ENCODE results near the gene SP1. TPM values are rescaled to one million over a fixed set of nuclear protein-coding genes. Genes with fewer than 3 reads are reported as not detected.
"Not testable (repeated sequence)": the region's sequence is repeated elsewhere in the genome, so short reads cannot be mapped to it uniquely, and the experiment has no call there.

Gene SP1
- total RNA-seq (2021; ENCODE audit: unreplicated experiment) (81.0 TPM), Bru-seq, nascent RNA (percentile 84 among the genes with signal in this experiment), BruChase-seq, experiment 1, labeled RNA remaining after a 2-hour chase (percentile 97 among the genes with signal in this experiment), BruChase-seq, experiment 2, labeled RNA remaining after a 6-hour chase (percentile 93 among the genes with signal in this experiment)
- 33.6 TPM for polyA plus RNA-seq (2012; ENCODE audit: insufficient read length)
- long read RNA-seq, transcript SP1-201 (6 exons, 2,846 nt) = major isoform, 6 of 38 reads
- long read RNA-seq, partial matches to known transcripts = 8 of 38 reads
- long read RNA-seq, other reads (novel, unspliced or antisense) = 24 of 38 reads

DNA sequence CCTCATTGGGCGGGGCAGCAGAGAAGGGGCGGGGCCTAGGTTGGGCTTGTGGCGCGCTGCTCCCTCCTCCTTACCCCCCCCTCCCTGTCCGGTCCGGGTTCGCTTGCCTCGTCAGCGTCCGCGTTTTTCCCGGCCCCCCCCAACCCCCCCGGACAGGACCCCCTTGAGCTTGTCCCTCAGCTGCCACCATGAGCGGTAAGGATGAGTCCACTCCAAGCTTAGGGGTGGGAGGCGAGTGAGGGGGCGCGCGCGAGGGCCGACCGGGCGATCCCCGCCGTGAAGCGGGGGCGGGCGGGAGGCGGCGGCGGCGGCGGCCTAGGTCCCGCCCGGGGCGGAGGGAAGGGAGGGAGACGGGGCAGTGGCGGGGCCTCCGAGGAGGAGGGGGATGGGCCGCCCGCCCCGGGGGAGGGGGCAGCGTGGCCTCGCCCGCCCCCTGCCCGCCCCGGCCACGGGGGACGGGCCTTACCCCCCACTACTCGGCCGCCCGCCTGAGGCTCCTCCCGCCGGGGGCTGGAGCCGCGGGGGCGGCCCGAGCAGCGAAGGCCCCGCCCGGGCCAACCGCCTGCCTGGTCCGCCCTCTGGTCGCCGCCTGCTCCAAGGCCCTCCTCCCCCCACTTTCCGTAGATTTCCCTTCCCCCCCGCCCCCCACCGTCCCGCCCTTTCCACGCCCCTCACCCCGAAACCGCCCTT, at the start of gene SP1:
Gene SP1, plus strand, starts transcription at position 73 of the 690 bp plus-strand sequence. Its CDS starts 116 bp downstream, at position 189.
- Histone ChIP-seq H3K4me3 (ENCODE audit: low read depth in 2 of 2, low read length in 2 of 2) (peak within 1 kb of the TSS; percentile 54 to 61), H3K9me3 (ENCODE audit: control insufficient read depth, insufficient read depth, low read depth, low read length) (no peaks in the 10 kb centered on the region), H3K27ac (ENCODE audit: low read length) (peak within 1 kb of the TSS; percentile 99), H3K27me3 (ENCODE audit: control insufficient read depth, insufficient read depth, low read length) (no peaks in the 10 kb centered on the region), H3K36me3 (ENCODE audit: control insufficient read depth, insufficient read depth, low read length) (no peaks in the 10 kb centered on the region), H3K4me1 (ENCODE audit: control insufficient read depth, insufficient read depth, low read length) (peaks cover 25% of the 10 kb centered on the region)
- TF ChIP-seq SIN3A (IDR thresholded peaks at IDR 0.05; ENCODE audit: borderline replicate concordance, insufficient read depth, low read depth, low read length) (no peak), POLR2AphosphoS5 (IDR thresholded peaks at IDR 0.05; ENCODE audit: low read depth, low read length) (0 out of 2 replicates have a peak, but pooled peaks have one; percentile 9), TCF7L2 (IDR thresholded peaks at IDR 0.05; ENCODE audit: low read depth, low read length) (no peak)
- TF ChIP-seq, protein P1, sequence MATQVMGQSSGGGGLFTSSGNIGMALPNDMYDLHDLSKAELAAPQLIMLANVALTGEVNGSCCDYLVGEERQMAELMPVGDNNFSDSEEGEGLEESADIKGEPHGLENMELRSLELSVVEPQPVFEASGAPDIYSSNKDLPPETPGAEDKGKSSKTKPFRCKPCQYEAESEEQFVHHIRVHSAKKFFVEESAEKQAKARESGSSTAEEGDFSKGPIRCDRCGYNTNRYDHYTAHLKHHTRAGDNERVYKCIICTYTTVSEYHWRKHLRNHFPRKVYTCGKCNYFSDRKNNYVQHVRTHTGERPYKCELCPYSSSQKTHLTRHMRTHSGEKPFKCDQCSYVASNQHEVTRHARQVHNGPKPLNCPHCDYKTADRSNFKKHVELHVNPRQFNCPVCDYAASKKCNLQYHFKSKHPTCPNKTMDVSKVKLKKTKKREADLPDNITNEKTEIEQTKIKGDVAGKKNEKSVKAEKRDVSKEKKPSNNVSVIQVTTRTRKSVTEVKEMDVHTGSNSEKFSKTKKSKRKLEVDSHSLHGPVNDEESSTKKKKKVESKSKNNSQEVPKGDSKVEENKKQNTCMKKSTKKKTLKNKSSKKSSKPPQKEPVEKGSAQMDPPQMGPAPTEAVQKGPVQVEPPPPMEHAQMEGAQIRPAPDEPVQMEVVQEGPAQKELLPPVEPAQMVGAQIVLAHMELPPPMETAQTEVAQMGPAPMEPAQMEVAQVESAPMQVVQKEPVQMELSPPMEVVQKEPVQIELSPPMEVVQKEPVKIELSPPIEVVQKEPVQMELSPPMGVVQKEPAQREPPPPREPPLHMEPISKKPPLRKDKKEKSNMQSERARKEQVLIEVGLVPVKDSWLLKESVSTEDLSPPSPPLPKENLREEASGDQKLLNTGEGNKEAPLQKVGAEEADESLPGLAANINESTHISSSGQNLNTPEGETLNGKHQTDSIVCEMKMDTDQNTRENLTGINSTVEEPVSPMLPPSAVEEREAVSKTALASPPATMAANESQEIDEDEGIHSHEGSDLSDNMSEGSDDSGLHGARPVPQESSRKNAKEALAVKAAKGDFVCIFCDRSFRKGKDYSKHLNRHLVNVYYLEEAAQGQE (IDR thresholded peaks at IDR 0.05; ENCODE audit: insufficient read depth in 1 of 2, low read depth in 2 of 2, low read length in 1 of 2) = no peak
- TF ChIP-seq, protein P2, sequence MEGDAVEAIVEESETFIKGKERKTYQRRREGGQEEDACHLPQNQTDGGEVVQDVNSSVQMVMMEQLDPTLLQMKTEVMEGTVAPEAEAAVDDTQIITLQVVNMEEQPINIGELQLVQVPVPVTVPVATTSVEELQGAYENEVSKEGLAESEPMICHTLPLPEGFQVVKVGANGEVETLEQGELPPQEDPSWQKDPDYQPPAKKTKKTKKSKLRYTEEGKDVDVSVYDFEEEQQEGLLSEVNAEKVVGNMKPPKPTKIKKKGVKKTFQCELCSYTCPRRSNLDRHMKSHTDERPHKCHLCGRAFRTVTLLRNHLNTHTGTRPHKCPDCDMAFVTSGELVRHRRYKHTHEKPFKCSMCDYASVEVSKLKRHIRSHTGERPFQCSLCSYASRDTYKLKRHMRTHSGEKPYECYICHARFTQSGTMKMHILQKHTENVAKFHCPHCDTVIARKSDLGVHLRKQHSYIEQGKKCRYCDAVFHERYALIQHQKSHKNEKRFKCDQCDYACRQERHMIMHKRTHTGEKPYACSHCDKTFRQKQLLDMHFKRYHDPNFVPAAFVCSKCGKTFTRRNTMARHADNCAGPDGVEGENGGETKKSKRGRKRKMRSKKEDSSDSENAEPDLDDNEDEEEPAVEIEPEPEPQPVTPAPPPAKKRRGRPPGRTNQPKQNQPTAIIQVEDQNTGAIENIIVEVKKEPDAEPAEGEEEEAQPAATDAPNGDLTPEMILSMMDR (IDR thresholded peaks at IDR 0.05) = no peak
- BruUV-seq (replicated peaks) = no TSS peak
- ATAC-seq (peak; percentile 75), DNase-seq (ENCODE audit: low read depth, low spot score) (no peak)
- ChIA-PET POLR2A (interaction anchor here (0.6 to 1.7 kb wide), 3 partner anchors 35 to 202 kb away, joined by 4 to 11 read pairs (median 6); no protein-coding TSS in a partner anchor), CTCF (interaction anchor here (0.6 to 1.4 kb wide), 3 partner anchors 28 to 1305 kb away, joined by 3 to 6 read pairs (median 4); no protein-coding TSS in a partner anchor)
- intact Hi-C loops (cut with micrococcal nuclease; ENCODE audit: unreplicated experiment) (loop anchor here (10.0 kb wide), 1 partner anchor 615 kb away; no protein-coding TSS in a partner anchor), in situ Hi-C loops (cut with HindIII; ENCODE audit: low pct_unique_long_range_greater_than_20kb, low sequenced_read_pairs) (no loop called here)

DNA sequence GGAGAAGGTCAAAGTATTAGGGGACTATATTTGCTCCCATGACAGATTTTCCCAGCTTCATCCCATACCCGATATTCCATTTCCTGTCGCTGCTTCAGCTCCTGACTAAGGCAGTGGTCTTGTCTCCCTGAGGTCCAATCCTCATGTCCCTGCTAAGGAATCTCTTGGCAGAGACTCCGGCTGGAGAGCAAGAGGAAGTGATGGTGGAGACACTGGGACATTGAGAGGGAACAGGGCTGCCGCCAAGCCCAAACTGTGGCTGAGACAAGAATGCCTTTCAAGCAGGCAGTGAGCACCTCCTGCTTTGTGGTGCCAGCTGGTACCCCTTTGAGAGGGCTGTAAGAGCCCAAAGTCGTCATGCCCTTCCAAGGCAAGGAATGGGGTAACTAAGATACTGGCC, 49.3 kb upstream of the SP1 start:
- Histone ChIP-seq H3K4me1 (ENCODE audit: control insufficient read depth, insufficient read depth, low read length) (no peaks in the 10 kb centered on the region; the same call in 1 of the 2 replicates), H3K27ac (ENCODE audit: low read length) (no peak overlapping the region), H3K36me3 (ENCODE audit: control insufficient read depth, insufficient read depth, low read length) (no peaks in the 10 kb centered on the region), H3K9me3 (ENCODE audit: control insufficient read depth, insufficient read depth, low read depth, low read length) (no peaks in the 10 kb centered on the region), H3K27me3 (ENCODE audit: control insufficient read depth, insufficient read depth, low read length) (no peaks in the 10 kb centered on the region), H3K4me3 (ENCODE audit: low read depth in 2 of 2, low read length in 2 of 2) (no peak overlapping the region)
- CTCF ChIA-PET = interaction anchor here (0.8 to 1.0 kb wide), 2 partner anchors 9 to 22 kb away, joined by 4 read pairs; partner anchors contain the start of gene AAAS
- DNase-seq (ENCODE audit: low read depth, low spot score) (no peak), ATAC-seq (no peak)
- TF ChIP-seq TCF7L2 (IDR thresholded peaks at IDR 0.05; ENCODE audit: low read depth, low read length) (no peak), POLR2AphosphoS5 (IDR thresholded peaks at IDR 0.05; ENCODE audit: low read depth, low read length) (no peak), SIN3A (IDR thresholded peaks at IDR 0.05; ENCODE audit: borderline replicate concordance, insufficient read depth, low read depth, low read length) (no peak)
- TF ChIP-seq, protein P1 (IDR thresholded peaks at IDR 0.05; ENCODE audit: insufficient read depth in 1 of 2, low read depth in 2 of 2, low read length in 1 of 2) = no peak
- TF ChIP-seq, protein P2 (IDR thresholded peaks at IDR 0.05) = no peak
- BruUV-seq (replicated peaks) = no TSS peak
- POLR2A ChIA-PET = no interaction called here
- in situ Hi-C loops (cut with HindIII; ENCODE audit: low pct_unique_long_range_greater_than_20kb, low sequenced_read_pairs) = no loop called here
- intact Hi-C loops (cut with micrococcal nuclease; ENCODE audit: unreplicated experiment) = no loop called here

DNA sequence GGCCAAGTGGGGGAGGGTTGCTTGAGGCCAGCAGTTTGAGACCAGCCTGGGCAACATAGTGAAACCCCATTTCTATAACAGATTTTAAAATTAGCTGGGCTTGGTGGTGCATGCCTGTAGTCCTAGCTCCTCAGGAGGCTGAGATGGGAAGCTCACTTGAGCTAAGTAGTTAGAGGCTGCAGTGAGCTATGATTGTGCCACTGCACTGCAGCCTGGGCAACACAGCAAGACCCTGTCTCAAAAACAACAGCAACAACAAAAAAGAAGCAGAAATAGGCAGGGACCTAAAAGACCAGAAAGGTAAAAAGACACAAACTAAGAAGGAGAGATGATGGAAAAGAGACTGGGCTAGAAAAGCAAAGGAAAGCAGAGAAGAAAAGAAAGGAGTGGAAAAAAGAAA, 47.6 kb upstream of the SP1 start:
- H3K4me3 ChIP-seq (ENCODE audit: low read depth in 2 of 2, low read length in 2 of 2); H3K36me3 ChIP-seq (ENCODE audit: control insufficient read depth, insufficient read depth, low read length); ATAC-seq; in situ Hi-C loops (cut with HindIII; ENCODE audit: low pct_unique_long_range_greater_than_20kb, low sequenced_read_pairs); intact Hi-C loops (cut with micrococcal nuclease; ENCODE audit: unreplicated experiment); H3K27me3 ChIP-seq (ENCODE audit: control insufficient read depth, insufficient read depth, low read length); BruUV-seq (replicated peaks); DNase-seq (ENCODE audit: low read depth, low spot score); H3K9me3 ChIP-seq (ENCODE audit: control insufficient read depth, insufficient read depth, low read depth, low read length); H3K27ac ChIP-seq (ENCODE audit: low read length); POLR2A ChIA-PET; H3K4me1 ChIP-seq (ENCODE audit: control insufficient read depth, insufficient read depth, low read length): not testable (repeated sequence)
- CTCF ChIA-PET = interaction anchor here (0.6 kb wide), 1 partner anchor 1307 kb away, joined by 3 read pairs; no protein-coding TSS in a partner anchor
